ENCODE data around the gene SCAPER.

DNA sequence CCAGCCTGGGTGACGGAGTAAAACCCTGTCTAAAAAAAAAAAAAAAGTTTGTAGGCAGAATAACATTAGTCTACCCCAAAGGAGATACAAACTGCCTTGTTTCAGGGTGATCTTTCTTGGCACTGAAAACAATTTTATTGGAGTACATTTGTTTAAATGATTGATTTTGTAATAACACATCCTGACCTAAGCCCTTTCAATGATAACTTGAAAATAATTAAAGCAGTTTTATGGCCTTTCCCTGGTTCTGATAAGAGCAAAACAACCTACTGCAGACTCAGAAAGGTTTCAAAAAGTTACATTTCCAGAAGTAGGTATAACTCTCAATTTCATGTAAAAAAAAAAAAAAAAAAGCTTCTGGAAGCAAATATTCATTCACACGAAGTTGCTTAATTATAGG is 404.1 kb downstream of the SCAPER start:
- TF ChIP-seq, protein P1, sequence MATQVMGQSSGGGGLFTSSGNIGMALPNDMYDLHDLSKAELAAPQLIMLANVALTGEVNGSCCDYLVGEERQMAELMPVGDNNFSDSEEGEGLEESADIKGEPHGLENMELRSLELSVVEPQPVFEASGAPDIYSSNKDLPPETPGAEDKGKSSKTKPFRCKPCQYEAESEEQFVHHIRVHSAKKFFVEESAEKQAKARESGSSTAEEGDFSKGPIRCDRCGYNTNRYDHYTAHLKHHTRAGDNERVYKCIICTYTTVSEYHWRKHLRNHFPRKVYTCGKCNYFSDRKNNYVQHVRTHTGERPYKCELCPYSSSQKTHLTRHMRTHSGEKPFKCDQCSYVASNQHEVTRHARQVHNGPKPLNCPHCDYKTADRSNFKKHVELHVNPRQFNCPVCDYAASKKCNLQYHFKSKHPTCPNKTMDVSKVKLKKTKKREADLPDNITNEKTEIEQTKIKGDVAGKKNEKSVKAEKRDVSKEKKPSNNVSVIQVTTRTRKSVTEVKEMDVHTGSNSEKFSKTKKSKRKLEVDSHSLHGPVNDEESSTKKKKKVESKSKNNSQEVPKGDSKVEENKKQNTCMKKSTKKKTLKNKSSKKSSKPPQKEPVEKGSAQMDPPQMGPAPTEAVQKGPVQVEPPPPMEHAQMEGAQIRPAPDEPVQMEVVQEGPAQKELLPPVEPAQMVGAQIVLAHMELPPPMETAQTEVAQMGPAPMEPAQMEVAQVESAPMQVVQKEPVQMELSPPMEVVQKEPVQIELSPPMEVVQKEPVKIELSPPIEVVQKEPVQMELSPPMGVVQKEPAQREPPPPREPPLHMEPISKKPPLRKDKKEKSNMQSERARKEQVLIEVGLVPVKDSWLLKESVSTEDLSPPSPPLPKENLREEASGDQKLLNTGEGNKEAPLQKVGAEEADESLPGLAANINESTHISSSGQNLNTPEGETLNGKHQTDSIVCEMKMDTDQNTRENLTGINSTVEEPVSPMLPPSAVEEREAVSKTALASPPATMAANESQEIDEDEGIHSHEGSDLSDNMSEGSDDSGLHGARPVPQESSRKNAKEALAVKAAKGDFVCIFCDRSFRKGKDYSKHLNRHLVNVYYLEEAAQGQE (tag by site-specific recombination; IDR thresholded peaks at IDR 0.05) = no peak
- TF ChIP-seq, protein P2, sequence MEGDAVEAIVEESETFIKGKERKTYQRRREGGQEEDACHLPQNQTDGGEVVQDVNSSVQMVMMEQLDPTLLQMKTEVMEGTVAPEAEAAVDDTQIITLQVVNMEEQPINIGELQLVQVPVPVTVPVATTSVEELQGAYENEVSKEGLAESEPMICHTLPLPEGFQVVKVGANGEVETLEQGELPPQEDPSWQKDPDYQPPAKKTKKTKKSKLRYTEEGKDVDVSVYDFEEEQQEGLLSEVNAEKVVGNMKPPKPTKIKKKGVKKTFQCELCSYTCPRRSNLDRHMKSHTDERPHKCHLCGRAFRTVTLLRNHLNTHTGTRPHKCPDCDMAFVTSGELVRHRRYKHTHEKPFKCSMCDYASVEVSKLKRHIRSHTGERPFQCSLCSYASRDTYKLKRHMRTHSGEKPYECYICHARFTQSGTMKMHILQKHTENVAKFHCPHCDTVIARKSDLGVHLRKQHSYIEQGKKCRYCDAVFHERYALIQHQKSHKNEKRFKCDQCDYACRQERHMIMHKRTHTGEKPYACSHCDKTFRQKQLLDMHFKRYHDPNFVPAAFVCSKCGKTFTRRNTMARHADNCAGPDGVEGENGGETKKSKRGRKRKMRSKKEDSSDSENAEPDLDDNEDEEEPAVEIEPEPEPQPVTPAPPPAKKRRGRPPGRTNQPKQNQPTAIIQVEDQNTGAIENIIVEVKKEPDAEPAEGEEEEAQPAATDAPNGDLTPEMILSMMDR (tag by site-specific recombination; IDR thresholded peaks at IDR 0.05) = no peak
- TF ChIP-seq, protein P3, sequence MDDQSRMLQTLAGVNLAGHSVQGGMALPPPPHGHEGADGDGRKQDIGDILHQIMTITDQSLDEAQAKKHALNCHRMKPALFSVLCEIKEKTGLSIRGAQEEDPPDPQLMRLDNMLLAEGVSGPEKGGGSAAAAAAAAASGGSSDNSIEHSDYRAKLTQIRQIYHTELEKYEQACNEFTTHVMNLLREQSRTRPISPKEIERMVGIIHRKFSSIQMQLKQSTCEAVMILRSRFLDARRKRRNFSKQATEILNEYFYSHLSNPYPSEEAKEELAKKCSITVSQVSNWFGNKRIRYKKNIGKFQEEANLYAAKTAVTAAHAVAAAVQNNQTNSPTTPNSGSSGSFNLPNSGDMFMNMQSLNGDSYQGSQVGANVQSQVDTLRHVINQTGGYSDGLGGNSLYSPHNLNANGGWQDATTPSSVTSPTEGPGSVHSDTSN (CRISPR knock-in tag; IDR thresholded peaks at IDR 0.05) = no peak
- TF ChIP-seq YY1 (tag by site-specific recombination; IDR thresholded peaks at IDR 0.05) = no peak
- TF ChIP-seq ZNF658 (tag by site-specific recombination; IDR thresholded peaks at IDR 0.05) = no peak
- TF ChIP-seq, protein P4, sequence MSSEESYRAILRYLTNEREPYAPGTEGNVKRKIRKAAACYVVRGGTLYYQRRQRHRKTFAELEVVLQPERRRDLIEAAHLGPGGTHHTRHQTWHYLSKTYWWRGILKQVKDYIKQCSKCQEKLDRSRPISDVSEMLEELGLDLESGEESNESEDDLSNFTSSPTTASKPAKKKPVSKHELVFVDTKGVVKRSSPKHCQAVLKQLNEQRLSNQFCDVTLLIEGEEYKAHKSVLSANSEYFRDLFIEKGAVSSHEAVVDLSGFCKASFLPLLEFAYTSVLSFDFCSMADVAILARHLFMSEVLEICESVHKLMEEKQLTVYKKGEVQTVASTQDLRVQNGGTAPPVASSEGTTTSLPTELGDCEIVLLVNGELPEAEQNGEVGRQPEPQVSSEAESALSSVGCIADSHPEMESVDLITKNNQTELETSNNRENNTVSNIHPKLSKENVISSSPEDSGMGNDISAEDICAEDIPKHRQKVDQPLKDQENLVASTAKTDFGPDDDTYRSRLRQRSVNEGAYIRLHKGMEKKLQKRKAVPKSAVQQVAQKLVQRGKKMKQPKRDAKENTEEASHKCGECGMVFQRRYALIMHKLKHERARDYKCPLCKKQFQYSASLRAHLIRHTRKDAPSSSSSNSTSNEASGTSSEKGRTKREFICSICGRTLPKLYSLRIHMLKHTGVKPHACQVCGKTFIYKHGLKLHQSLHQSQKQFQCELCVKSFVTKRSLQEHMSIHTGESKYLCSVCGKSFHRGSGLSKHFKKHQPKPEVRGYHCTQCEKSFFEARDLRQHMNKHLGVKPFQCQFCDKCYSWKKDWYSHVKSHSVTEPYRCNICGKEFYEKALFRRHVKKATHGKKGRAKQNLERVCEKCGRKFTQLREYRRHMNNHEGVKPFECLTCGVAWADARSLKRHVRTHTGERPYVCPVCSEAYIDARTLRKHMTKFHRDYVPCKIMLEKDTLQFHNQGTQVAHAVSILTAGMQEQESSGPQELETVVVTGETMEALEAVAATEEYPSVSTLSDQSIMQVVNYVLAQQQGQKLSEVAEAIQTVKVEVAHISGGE (tag by site-specific recombination; conservative IDR thresholded peaks at IDR 0.05; ENCODE audit: low read depth) = no peak
- TF ChIP-seq MZF1 (tag by site-specific recombination; IDR thresholded peaks at IDR 0.05; ENCODE audit: borderline replicate concordance) = no peak
- no peak for TF ChIP-seq ZBTB7A (tag by site-specific recombination; IDR thresholded peaks at IDR 0.05; ENCODE audit: low read depth)

Data from HEK293 (cell line).